Prostate gland (tissue), 2 donors: ENCODE results near the gene KRT13.

Experiments
- POLR2A ChIP-seq: fragments of 450-650 bp; IDR thresholded peaks from one replicate; pipeline ENCODE4 v1.6.1; 2016; ENCODE audit warnings: antibody characterized with exemption, mild to moderate bottlenecking
- TF ChIP-seq, protein P1 (sequence below), 4 experiments: fragments of 200-600 bp in 2 of 4; fragments of 450-650 bp in 2 of 4; sonication (generic) in 2 of 4; IDR thresholded peaks; 1 replicate in 3 of 4; 2 replicates in 1 of 4; pipeline ENCODE4 v1.5.1; 2016 to 2019; ENCODE audit warnings: antibody characterized with exemption in 4 of 4, mild to moderate bottlenecking in 2 of 4, moderate library complexity in 2 of 4

DNA sequence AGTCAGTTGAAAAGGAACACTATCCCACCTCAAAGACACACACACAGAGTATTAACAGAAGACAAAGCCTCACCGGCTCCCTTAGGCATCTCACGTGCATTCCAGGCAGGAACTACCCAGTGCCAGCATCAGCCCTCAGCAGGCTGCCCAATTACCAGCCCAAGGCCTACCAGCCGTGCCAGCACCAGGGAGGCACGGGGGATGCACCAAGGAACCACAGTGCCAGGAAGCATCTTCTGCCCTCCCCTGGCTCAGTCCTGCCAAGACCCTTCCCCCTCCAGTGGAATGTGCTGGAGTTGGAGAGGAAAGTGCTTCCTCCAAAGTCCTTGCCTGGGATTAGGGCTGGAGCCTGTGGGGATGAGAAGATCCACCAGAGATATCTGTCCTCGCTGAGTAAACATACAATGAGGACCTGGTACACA, 33.7 kb upstream of the KRT13 start:
- TF ChIP-seq, protein P1, sequence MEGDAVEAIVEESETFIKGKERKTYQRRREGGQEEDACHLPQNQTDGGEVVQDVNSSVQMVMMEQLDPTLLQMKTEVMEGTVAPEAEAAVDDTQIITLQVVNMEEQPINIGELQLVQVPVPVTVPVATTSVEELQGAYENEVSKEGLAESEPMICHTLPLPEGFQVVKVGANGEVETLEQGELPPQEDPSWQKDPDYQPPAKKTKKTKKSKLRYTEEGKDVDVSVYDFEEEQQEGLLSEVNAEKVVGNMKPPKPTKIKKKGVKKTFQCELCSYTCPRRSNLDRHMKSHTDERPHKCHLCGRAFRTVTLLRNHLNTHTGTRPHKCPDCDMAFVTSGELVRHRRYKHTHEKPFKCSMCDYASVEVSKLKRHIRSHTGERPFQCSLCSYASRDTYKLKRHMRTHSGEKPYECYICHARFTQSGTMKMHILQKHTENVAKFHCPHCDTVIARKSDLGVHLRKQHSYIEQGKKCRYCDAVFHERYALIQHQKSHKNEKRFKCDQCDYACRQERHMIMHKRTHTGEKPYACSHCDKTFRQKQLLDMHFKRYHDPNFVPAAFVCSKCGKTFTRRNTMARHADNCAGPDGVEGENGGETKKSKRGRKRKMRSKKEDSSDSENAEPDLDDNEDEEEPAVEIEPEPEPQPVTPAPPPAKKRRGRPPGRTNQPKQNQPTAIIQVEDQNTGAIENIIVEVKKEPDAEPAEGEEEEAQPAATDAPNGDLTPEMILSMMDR (IDR thresholded peaks at IDR 0.05) = no peak
- no peak for TF ChIP-seq POLR2A
